Measurements from ENCODE around the gene RUSC2.
"Not testable (repeated sequence)": the region's sequence is repeated elsewhere in the genome, so short reads cannot be mapped to it uniquely, and the experiment has no call there.

Gene RUSC2

DNA sequence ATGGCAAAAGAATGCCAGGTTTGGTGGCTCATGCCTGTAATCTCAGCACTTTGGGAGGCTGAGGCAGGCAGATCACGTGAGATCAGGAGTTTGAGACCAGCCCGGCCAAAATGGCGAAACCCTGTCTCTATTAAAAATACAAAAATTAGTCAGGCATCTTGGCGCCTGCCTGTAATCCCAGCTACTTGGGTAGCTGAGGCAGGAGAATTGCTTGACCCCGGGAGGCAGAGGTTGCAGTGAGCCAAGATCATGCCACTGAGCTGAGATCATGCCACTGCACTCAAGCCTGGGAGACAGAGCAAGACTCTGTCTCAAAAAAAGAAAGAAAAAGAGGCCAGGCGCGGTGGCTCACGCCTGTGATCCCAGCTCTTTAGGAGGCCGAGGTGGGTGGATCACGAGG, 8.3 kb downstream of the RUSC2 start:
- DNase-seq = not testable (repeated sequence)

DNA sequence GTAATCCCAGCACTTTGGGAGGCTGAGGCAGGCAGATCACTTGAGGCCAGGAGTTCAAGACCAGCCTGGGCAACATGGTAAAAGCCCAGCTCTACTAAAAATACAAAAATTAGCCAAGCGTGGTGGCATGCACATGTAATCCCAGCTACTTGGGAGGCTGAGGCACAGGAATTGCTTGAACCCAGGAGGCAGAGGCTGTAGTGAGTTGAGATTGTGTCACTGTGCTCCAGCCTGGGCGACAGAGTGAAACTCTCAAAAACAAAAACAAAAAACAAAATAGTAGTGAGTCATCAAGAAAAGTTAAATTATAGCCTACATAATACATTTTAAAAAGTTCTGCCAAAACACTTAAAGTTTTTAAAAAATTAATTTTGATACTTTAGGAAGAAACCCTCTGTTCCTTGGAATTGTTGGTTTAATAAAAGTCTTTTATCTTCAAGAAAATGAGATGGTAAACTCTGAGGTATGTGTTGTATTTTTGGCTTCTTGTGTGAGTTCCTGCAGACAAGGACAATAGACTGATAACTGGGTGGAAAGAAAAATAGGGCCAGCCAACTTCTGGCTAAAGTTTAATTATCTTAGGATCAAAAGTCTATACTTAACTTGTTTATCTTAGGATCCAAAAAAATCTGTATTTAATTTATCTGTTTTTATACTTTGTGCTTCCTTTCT, 9.3 kb downstream of the RUSC2 start:
- DNase-seq = no peak

DNA sequence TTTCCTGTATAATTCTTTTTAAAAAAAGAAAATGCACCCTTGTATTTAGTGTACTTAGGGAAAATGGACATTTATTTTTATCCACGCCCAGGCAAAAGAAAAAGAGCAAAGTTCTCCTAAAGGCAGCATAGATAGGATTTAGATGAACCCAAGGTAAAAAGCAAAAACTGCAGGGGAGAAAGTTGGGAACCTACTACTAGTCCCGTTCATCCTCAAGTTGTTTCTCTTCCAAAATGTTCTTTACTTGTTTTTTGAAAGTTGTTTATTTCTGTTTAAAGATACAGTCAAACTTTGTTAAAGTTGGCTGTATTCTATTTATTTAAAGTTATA, 9.8 kb downstream of the RUSC2 start:
- no peak for DNase-seq

DNA sequence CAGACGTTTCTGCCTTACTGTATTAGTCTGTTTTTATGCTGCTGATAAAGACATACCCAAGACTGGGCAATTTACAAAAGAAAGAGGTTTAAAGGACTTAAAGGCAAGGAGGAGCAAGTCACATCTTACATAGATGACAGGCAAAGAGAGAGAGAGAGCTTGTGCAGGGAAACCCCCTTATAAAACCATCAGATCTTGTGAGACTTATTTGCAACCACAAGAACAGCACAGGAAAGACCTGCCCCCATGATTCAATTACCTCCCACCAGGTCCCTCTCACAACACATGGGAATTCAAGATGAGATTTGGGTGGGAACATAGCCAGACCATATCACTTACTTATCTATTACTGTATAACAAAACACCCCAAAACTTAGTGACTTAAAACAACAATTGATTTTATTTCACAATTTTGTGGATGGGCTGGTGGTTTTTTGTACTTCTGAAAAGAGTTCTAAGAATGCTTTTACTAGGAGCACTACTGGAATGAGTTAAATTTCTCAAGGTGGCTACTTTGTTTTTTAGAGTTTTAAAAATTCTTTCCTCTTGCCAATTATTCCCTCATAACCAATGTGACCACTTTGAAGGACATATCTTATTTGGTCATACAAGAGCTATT, 10.3 kb downstream of the RUSC2 start:
- DNase-seq = no peak

DNA sequence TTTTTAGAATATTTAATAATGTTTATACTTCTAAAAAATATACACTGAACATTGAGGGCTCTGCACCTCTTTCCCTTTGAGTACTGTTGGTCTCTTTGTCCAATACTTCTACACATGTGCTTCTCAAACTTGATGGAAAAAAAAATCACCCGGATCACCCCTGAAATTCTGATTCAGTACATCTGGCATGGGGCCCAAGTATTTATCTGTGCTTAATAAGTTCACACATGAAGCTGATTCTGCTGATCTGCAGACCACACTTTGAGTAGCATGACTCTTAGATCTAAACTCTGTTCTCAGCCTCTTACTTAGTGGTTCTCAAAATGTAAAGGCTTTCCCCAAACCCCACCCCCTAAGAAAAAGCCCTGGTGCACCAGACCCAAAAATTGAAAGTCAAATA, 12.0 kb downstream of the RUSC2 start:
- no peak for DNase-seq

DNA sequence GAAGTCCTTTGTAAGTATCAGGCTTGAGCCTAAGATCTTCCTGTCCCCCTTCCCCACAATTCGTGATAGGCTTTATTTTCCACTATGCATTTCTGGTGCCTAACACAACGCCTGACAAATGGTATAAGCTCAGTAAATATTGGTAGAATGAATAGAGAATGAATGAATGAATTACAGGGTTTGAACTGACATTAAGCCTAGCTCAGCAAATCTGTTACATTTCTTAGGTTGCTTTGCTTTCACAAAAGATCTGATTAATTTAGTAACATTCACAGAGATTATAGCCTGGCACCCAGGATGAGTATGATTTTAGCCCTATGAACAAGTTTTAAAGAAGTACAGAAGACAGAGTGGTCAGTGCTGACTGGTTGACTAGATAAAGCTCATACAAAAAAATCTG, 16.4 kb downstream of the RUSC2 start:
- no peak for DNase-seq

DNA sequence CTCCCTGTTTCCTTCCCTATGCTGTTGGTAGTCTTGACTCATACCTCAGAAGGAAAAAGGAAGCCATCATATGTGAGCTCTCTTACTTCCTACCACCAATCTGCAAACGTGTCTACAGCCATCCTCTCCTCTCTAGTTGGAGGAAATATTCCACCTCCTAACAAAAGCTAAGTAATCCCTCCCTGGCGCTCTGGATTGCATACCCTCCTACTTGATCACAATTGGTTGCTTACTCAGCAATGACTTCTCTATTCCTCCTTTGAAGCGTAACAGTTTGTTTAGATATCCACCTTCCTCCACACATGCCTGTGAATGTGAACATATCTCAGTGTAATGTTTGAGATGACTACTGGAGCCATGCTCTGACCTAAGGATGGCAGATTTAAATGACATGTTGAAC, 18.2 kb downstream of the RUSC2 start:
- DNase-seq = no peak

DNA sequence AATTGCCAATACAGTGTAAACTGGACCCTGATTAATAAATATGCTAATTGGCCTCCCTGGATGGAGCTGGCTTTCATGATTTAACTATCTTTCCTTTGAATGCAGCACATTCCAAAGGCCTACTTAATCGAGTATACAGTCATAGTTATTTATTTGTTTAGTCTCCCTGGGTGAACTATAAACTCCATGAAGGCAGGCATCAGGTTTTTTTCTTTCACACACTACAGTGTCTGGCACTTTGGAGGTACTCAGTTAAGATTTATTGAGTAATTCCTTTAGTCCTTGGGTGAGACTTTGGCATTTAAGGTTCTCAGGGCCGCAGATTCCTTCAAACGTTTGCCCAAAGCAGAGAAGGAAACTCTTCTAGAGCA, 20.5 kb downstream of the RUSC2 start:
- DNase-seq = no peak

DNA sequence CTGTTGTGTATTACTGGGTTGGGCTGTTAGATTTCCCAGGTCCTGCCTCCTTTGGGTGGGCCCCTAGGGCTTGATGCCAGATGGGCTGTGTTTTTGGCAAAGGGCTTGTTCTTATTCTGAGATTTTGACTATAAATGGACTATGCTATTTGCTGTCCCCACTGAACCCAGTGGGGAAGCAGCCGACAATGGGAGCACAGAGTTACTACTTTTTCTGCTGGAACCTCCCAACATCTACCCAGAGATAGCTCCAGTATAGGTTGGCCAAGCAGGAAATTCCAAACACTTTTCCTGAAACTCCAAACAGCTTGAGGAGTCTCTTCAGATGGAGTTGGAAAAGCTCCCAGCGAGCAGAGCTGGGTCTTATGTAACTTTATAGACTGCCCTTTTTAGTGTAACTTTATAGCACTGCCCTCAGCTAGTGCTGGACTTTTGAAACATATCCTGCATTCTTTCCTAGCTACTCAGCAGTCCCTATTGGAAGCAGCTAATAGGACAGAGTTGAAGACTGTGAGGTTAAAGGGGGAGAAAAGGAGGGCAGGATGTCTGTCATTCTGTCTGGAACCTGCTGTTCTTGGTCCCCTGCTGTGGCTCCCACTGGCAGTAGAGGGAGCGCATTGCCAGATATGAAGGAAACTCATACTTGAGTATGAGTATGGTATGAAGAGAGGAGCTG, 21.0 kb downstream of the RUSC2 start:
- no peak for DNase-seq

DNA sequence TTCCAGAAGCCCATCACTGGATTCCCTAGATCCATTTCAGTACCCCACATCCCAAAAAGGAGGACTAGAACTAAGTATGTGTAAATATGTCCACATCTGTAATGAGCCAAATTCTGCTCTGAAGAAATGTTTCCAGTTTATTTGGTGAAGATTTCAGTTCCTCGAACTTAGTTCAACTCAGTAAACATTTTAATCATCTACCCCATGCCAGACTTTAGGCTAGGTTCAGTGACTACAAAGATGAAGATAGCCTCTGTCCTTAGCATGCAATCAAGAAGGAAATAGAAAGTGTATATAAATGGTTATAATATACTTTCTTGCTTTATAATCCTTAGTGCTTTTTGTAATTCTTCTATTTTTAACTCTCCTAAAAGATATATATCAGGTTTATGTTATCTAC, 21.5 kb downstream of the RUSC2 start:
- DNase-seq = no peak

DNA sequence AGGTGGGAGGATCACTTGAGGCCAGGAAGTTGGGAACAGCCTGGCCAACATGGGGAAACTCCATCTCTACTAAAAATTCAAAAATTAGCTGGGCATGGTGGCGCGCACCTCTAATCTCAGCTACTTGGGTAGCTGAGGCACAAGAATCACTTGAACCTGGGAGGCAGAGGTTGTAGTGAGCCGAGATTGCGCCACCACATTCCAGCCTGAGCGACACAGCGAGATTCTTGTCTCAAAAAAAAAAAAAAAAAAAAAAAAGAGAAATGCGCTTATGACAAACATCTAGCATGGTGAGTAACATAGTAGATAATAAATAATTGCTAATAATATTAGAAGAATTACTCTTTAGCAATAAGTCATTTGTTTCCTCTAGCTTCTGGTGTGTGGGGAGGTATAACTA, 25.9 kb downstream of the RUSC2 start:
- no peak for DNase-seq

DNA sequence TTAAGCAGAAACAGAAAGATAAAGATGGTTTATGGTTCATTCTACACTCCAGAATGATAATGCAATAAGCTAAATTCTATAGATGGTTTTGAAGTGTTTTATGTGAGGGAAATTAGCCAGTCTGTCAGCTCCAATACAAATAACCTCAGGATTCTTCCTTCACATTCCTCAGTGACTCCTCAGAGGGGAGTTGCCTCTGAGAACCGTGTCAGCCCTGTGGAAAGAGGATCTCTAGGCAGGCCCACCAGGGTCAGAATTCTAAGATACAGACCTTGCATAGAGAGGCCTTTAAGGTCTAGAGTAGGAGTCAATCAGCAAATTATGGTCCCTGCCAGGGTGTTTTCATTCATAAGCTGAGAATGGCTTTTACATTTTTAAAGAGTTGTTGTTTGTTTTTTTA, 26.6 kb downstream of the RUSC2 start:
- no peak for DNase-seq

DNA sequence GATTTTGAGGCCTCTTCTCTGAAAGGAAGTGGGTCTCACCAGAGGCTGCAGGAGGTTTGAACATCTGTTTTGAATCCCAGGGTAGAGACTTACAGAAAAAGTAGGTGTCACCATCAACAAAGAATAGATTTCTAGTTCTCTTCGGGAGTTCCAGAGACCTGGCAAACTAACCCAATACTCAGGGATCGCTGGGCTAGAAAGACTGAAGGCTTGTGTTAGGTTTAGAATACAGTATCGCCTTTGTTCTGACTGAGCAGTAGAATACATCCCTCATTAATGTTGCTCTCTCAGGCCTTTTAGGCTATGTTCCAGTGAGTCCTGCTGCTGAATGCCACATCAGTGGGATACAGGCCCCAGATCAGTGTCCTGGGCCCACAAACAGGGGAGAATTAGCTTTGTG, 27.2 kb downstream of the RUSC2 start:
- no peak for DNase-seq

DNA sequence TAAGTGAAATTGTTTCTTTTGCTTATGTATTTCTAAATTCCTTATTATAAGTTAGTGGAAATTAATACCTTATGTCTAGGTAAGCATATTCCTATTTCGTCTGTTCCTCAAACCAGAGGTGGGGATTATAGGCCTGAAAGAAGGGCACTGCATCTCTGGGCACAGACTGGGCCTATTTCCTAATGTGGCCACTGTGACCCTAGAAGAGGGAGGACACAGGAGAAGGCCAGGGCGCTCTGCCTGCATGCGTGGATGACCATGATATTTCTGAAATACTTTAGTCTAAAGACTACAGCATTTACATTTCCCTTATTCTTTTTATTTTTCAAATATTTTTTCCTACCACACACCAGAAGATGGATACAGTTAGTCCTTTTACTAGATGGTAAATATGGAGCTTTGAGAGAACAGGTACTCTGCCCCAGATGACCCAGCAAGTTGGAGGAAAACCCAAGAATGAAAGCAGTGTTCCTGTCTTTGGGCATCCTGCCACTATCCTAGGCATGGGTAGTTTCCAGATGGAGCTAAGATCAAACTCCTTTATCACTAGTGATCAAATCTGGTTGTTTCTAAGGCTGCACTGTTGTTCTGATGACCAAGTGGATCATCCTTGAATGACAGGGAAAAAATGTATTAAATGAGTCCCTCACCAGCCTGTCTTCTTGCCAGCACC, 27.8 kb downstream of the RUSC2 start:
- no peak for DNase-seq

DNA sequence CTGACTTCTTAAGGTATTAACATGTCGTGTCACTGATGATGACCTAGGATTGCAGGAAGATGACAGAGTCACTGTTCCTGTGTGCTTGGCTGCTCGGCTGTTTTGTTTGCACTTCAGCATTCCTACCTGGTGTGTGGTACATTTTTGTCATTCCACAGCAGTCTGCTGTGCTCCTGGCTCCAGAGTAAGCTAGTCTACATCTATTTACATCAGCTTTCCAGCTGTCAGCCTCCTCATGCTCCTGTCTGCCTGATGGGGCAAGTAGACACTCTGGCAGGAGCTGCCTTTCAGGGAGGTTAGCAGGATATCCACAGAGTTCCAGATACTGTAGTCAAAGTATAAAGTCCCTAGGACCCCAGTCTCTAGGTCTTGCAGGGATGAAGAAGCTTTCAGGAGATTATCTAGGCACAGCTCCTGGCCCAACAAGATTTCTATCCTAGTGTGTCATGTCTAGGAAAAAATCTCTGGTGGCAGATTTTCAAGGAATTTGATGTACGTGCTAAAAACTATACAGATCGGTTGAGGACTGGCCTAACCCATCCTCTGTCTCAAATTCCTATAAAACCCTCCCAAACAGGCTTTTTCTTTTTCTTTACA, 28.4 kb downstream of the RUSC2 start:
- DNase-seq = no peak

DNA sequence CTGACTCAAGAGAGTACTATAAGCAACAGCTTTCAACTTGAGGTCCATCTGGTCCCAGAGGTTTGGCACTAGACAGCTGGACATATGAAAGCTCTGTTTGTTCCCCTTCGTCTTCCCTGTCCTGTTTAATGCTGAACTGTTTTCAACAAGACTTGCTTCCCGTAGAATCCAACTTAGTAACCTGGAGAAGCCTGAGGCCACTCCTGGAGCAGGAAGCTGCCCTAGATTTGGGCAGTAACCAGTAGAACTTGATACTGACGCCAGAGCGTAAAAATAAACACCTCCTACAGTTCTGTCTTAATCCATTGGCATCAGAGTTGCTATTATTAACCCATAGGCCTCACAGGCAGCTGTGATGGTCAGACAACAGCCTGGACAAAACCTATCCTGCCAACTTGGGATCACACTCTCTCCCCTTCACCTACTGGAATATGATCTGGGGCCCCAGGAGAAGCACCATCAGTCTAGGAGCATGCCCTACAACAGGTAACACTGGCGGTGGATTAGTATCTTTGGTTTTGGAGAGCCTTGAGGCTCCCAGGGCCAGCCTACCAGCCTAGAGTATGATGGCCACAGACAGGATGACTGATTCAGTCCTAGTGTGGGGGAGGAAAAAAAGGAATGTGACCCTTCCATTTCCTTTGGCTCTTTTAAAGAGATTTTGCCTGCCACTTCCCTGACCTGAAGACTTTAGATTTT, 29.2 kb downstream of the RUSC2 start:
- DNase-seq = no peak

DNA sequence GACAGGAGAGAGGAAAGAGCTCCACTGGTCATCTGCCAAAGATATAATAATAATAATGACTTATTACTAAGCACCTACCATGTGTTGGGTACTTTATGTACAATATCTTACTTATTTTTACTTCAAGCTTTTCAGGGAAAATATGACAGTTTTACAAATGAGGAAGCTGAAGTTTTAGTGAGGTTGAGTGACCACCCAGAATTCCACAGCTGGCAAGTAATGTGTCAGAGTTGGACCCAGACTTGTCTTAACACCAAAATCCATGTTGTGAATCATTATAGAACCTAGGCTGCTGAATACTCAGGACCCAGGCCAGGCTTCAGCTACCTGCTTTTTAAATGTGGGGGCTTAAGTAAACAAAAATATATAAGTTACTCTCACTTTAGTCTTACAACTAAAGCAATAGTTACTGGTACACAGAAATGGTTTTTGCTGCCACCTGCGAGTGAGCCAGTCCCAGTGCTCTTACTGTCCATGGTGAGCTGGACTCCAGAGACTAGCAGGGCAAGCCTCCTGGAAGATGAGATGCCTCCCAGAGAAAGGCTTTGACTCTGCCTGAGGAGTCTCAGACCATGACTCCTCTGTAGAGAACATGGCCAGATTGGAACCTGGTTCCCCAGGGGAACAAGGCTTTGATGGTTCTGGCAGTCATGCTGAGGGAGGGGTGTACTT, 29.9 kb downstream of the RUSC2 start:
- no peak for DNase-seq

DNA sequence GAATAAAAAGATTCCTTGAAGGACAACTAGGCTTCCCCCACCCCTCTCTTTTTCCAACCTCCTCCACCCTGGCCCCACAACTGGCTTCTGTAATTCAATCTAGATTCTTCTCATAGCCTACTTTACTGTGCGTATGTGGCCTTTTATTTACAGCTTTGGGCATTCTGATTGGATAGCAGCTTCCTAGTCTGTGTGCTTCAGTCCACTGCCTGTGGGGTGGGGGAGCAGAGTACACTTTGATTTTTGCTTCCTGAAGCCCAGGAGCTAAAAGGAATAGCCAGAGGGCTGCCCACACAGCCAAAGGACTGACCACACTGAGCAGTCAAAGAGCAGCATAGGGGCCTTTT, 30.4 kb downstream of the RUSC2 start:
- DNase-seq = no peak

DNA sequence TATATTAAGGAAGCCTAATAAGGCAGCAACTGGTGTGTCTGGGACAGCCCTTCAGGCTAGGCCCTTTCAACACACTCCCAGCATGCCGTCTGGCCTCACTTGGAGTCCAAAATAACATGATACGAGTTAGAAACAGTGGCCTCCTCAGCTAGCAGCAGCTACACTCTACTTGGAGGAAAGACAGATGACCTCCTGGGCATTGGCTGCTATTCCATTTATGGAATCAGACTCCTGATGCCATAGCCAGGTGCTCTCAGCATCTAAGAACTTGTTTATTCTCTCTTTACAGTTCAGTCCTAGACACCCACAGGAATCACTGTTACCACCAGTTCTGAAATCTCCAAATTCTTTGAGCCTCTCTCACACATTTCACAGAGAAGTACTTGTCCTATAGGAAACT, 31.8 kb downstream of the RUSC2 start:
- no peak for DNase-seq

DNA sequence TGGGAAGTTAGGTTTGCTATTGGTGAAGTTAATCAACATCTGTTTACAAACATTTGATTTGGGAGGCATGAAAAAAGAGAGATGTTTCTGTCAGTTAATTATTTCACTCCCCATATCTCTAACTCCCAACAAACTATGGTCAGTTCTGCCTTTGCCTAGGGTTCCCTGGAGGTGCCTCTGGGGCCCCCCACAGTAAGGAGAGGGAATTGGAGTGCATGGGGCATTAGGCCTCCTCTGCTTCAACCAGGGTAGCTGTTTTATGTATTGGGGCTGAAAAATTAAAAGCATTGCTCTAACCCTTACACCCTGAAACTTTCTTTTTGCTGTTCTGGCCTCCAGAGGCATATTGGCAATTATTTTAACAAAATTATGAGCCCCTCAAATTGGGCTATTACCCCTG, 32.3 kb downstream of the RUSC2 start:
- no peak for DNase-seq

DNA sequence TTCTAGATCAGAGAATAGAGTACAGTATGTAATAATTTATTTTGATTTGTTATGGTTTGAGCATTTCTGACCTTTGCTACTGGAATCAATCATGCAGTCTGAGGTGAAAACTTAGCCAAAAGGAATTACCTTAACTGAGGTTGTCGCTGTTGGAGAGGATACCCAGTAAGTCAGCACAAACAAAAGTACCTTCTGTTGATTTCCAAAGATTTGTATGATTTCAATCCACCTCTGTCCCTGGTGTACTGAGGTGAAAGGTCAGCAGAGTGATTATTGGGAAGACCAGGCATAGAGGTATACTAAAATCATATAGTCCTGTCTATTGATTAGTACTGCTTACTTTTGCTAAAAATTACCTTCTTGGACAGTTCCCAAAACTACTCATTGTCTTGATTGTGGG, 32.8 kb downstream of the RUSC2 start:
- DNase-seq = no peak

DNA sequence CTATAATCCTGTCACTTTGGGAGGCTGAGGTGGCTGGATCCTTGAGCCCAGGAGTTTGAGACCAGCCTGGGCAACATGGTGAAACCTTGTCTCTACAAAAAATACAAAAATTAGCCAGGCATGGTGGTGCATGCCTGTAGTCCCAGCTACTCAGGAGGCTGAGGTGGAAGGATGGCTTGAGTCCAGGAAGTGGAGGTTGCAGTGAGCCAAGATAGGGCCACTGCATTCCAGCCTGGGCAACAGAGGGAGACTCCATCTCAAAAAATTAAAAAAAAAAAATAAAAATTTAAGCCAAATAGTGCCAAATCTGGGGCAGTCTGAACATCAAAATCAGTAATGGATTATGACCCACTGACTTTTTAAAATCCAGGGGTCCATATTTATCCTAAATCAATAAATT, 33.6 kb downstream of the RUSC2 start:
- not testable (repeated sequence) for DNase-seq

Measured in activated CD4-positive, alpha-beta T cell treated with anti-CD3 and anti-CD28 coated beads, Interleukin-2, amount 50 U/mL, for 4 hours (primary cell).